ENCODE measurements around the gene TNFRSF4.

DNA sequence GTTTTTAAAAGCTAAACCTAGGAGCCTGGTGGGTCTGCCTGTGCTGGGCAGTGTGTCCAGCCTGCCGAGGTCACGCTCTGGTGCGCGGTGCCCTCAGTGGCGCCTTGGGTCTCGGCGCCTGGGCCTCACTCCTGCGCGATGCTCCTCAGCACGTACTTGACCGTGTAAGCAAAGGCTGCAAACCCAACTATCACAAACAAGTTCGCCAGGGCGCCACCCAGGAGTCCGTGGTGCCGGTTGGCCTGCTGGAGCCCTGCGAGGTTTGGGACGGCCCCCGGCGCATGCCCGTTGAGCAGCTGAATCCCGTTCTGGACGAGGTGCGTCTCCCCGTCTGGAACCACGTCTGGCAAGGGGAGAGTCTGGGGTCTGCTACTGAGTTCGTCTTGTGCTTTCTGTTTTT is 41.1 kb upstream of the TNFRSF4 start:
- TF ChIP-seq EZH2 (IDR thresholded peaks at IDR 0.05) (no peak), POLR2AphosphoS5 (IDR thresholded peaks at IDR 0.05; ENCODE audit: borderline replicate concordance, low read depth, low read length) (no peak)

Data from SK-N-MC (cell line).